Endothelial cell of umbilical vein (primary cell): ENCODE results near the gene ZNF619. TPM values are rescaled to one million over a fixed set of nuclear protein-coding genes. Genes with fewer than 3 reads are reported as not detected.

ENCODE experiments used
- BruUV-seq: library from RNA; stranded (reverse); fragments of 400-500 nt; replicated peaks from 2 replicates; lab custom pipeline; 2021; lab: Mats Ljungman, UMichigan
- CTCF ChIA-PET: fragments of 300-600, 350-600 bp; sonication (Branson Sonifier 250); formaldehyde crosslinking; loops from one replicate; lab custom pipeline; 2021; ENCODE audit warnings: antibody characterized with exemption, inconsistent platforms; lab: Charles Lee
- POLR2A ChIA-PET: fragments of 300-600, 350-600 bp; sonication (Branson Sonifier 250); formaldehyde crosslinking; loops from one replicate; lab custom pipeline; 2021; ENCODE audit warnings: antibody characterized with exemption, inconsistent platforms; lab: Charles Lee
- DNase-seq: peaks from one replicate; pipeline ENCODE4 v3.0.0-alpha.2; 2011; ENCODE audit warnings: low read depth, low spot score
- FAIRE-seq: peaks from 2 replicates; lab custom pipeline; 2011; peaks lifted over from hg19 to GRCh38; lab: Jason Lieb, UNC
- H2AFZ ChIP-seq: 2 replicates; pipeline ENCODE4 v1.6.0; 2012; ENCODE audit warnings: low read depth, low read length, control low read depth, inconsistent platforms
- H3K27ac ChIP-seq: 2 replicates; pipeline ENCODE4 v1.5.1; 2011; ENCODE audit warnings: low read depth, mild to moderate bottlenecking, control low read depth, low read length, moderate library complexity; ENCODE audit not compliant: insufficient read depth
- H3K27me3 ChIP-seq, 2 experiments: 2 replicates each; pipeline versions ENCODE4 v1.6.0 to v1.6.1; 2011; ENCODE audit warnings: low read length in 2 of 2, mixed read lengths in 1 of 2; ENCODE audit not compliant: control insufficient read depth in 2 of 2, insufficient read depth in 2 of 2
- H3K36me3 ChIP-seq, 2 experiments: 2 replicates in 1 of 2; 3 replicates in 1 of 2; pipeline ENCODE4 v1.5.1; 2011; ENCODE audit warnings: low read length in 2 of 2, mild to moderate bottlenecking in 1 of 2, moderate library complexity in 1 of 2; ENCODE audit not compliant: control insufficient read depth in 2 of 2, insufficient read depth in 2 of 2; ENCODE audit errors: extremely low read depth in 1 of 2
- H3K4me1 ChIP-seq: 3 replicates; pipeline ENCODE4 v1.5.1; 2011; ENCODE audit warnings: mild to moderate bottlenecking, low read length; ENCODE audit not compliant: control insufficient read depth, insufficient read depth; ENCODE audit errors: extremely low read depth
- H3K4me2 ChIP-seq: 2 replicates; pipeline ENCODE4 v1.6.1; 2011; ENCODE audit warnings: low read length, control low read depth, mixed read lengths; ENCODE audit not compliant: insufficient read depth
- H3K4me3 ChIP-seq, 3 experiments: fragments of 200-600 bp in 1 of 3; sonication (generic), shearing (Covaris generic) in 1 of 3; replicated peaks in 1 of 3; 2 replicates each; pipeline ENCODE4 v1.5.1; 2011 to 2016; ENCODE audit warnings: control low read depth in 3 of 3, low read length in 3 of 3, mild to moderate bottlenecking in 2 of 3, inconsistent platforms in 1 of 3, low read depth in 1 of 3, moderate library complexity in 1 of 3; ENCODE audit not compliant: insufficient read depth in 1 of 3
- H3K79me2 ChIP-seq: 2 replicates; pipeline ENCODE4 v1.6.0; 2012; ENCODE audit warnings: low read length, inconsistent platforms; ENCODE audit not compliant: control insufficient read depth, insufficient read depth
- H3K9ac ChIP-seq: replicated peaks from 2 replicates; pipeline ENCODE3; 2011; ENCODE audit warnings: low read length, control low read depth; ENCODE audit not compliant: insufficient read depth; ENCODE audit errors: extremely low read depth
- H3K9me1 ChIP-seq: replicated peaks from 3 replicates; pipeline ENCODE4 v1.6.0; 2011; ENCODE audit warnings: mild to moderate bottlenecking, low read length; ENCODE audit not compliant: control insufficient read depth, insufficient read depth; ENCODE audit errors: extremely low read depth
- H3K9me3 ChIP-seq: replicated peaks from 2 replicates; pipeline ENCODE4 v1.5.1; 2012; ENCODE audit warnings: low read length, inconsistent platforms; ENCODE audit not compliant: control insufficient read depth, insufficient read depth
- H4K20me1 ChIP-seq: replicated peaks from 2 replicates; pipeline ENCODE3; 2011; ENCODE audit warnings: mild to moderate bottlenecking, low read length; ENCODE audit not compliant: control insufficient read depth, insufficient read depth; ENCODE audit errors: extremely low read depth
- CTCF ChIP-seq, 2 donors: IDR thresholded peaks; 1 replicate in 1 of 2; 2 replicates in 1 of 2; pipeline ENCODE4 v1.5.1; 2011; ENCODE audit warnings: low read length in 2 of 2, mild to moderate bottlenecking in 2 of 2, moderate library complexity in 2 of 2, control low read depth in 1 of 2, inconsistent platforms in 1 of 2, low read depth in 1 of 2; ENCODE audit not compliant: insufficient read depth in 1 of 2; ENCODE audit errors: extremely low read depth in 1 of 2
- EZH2 ChIP-seq: IDR thresholded peaks from 2 replicates; pipeline ENCODE4 v1.6.1; 2012; ENCODE audit warnings: borderline replicate concordance, low read depth, mild to moderate bottlenecking, moderate library complexity, low read length, inconsistent platforms; ENCODE audit not compliant: severe bottlenecking
- FOS ChIP-seq: IDR thresholded peaks from 2 replicates; pipeline ENCODE4 v1.6.1; 2011; ENCODE audit warnings: mild to moderate bottlenecking, low read length, moderate library complexity, borderline replicate concordance; ENCODE audit not compliant: insufficient read depth
- GATA2 ChIP-seq: IDR thresholded peaks from 2 replicates; pipeline ENCODE4 v1.7.0; 2011; ENCODE audit warnings: low read depth, mild to moderate bottlenecking, moderate library complexity, mixed read lengths, low read length; ENCODE audit not compliant: insufficient read length, insufficient read depth
- JUN ChIP-seq: IDR thresholded peaks from 2 replicates; pipeline ENCODE4 v1.6.1; 2011; ENCODE audit warnings: borderline replicate concordance, low read depth; ENCODE audit not compliant: insufficient read length, insufficient read depth
- MYC ChIP-seq: IDR thresholded peaks from one replicate; pipeline ENCODE4 v1.6.1; 2011; ENCODE audit warnings: mild to moderate bottlenecking, low read depth, low read length
- POLR2A ChIP-seq: IDR thresholded peaks from 2 replicates; pipeline ENCODE4 v1.6.1; 2012; ENCODE audit warnings: low read depth, mild to moderate bottlenecking, control low read depth, low read length
- POLR2AphosphoS5 ChIP-seq: IDR thresholded peaks from 2 replicates; pipeline ENCODE4 v1.6.1; 2012; ENCODE audit warnings: low read depth, mild to moderate bottlenecking, control low read depth, low read length, moderate library complexity; ENCODE audit not compliant: insufficient read depth
- dilution Hi-C: fragments of 300-500 bp; cut with MboI; formaldehyde crosslinking; loops from one replicate; pipeline ENCODE4 v1.15.0; 2019; ENCODE audit warnings: low sequenced_read_pairs; ENCODE audit not compliant: extremely low pct_ligation_motif_present
- intact Hi-C: fragments of 100-400 bp; cut with micrococcal nuclease; formaldehyde crosslinking; loops from one replicate; pipeline ENCODE4 v1.10.0; 2022
- polyA plus RNA-seq, 4 experiments: library from polyadenylated mRNA; depleted of rRNA in 3 of 4; stranded (reverse) in 3 of 4; unstranded in 1 of 4; fragments of >200 nt; gene quantifications; 2 replicates each; pipeline versions ENCODE4 v1.2.1 to v1.2.3, GENCODE V29; 2011 to 2012; ENCODE audit warnings: missing spikeins in 1 of 4
- total RNA-seq: library from RNA; stranded (reverse); gene quantifications from 2 replicates; pipeline ENCODE4 v1.2.3, GENCODE V29; 2021
- TF ChIP-seq, protein P1 (sequence below): IDR thresholded peaks from 2 replicates; pipeline ENCODE4 v1.6.1; 2011; ENCODE audit not compliant: insufficient read depth, insufficient read length

ZNF619 gene
- total and polyA plus RNA-seq, 2 donors (not counting 3 experiments of a cell fraction or from before 2014, with no cell fraction given), result 2.3 to 7.2 TPM

GRCh38 chr3:40511031-40511718 lies 34.3 kb downstream of the ZNF619 start:
- peaks cover 0 to 5% of the 10 kb centered on the region in 2 experiments for H3K36me3 ChIP-seq
- no peak for DNase-seq
- H3K9me3 ChIP-seq, result no peaks in the 10 kb centered on the region
- no peak overlapping the region for H3K4me2 ChIP-seq
- no peaks in the 10 kb centered on the region for H3K4me1 ChIP-seq
- dilution Hi-C loops, result no loop called here
- CTCF ChIA-PET, result no interaction called here
- no peaks in the 10 kb centered on the region for H3K27me3 ChIP-seq
- no peak overlapping the region for H2AFZ ChIP-seq
- no TSS peak for BruUV-seq
- no peak for TF ChIP-seq MYC
- no peak for TF ChIP-seq EZH2
- TF ChIP-seq, protein P1, sequence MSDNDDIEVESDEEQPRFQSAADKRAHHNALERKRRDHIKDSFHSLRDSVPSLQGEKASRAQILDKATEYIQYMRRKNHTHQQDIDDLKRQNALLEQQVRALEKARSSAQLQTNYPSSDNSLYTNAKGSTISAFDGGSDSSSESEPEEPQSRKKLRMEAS, result no peak
- no peak for TF ChIP-seq POLR2A
- TF ChIP-seq CTCF (IDR thresholded peaks at IDR 0.05; ENCODE audit: extremely low read depth in 1 of 2, insufficient read depth in 1 of 2, low read depth in 1 of 2, low read length in 2 of 2), result no peak
- TF ChIP-seq FOS, result no peak
- no peak for TF ChIP-seq GATA2
- no peak for TF ChIP-seq POLR2AphosphoS5
- TF ChIP-seq JUN, result no peak
- intact Hi-C loops, result no loop called here
- no peak overlapping the region for H3K4me3 ChIP-seq
- no peak overlapping the region for H3K9ac ChIP-seq
- no peaks in the 10 kb centered on the region for H4K20me1 ChIP-seq
- FAIRE-seq, result no peak
- POLR2A ChIA-PET, result no interaction called here
- H3K27ac ChIP-seq, result no peak overlapping the region
- H3K79me2 ChIP-seq, result no peaks in the 10 kb centered on the region
- no peaks in the 10 kb centered on the region for H3K9me1 ChIP-seq
